HG03457 (cell line): Measurements from ENCODE around the gene GCC2.
"Not testable (repeated sequence)": the region's sequence is repeated elsewhere in the genome, so short reads cannot be mapped to it uniquely, and the experiment has no call there.

ENCODE experiments used
- ATAC-seq: cut with Tn5 transposase; IDR thresholded peaks from one replicate; pipeline ENCODE4 v1.9.1; 2021; ENCODE audit warnings: moderate number of reproducible peaks; ENCODE audit not compliant: unreplicated experiment

GCC2 gene

DNA sequence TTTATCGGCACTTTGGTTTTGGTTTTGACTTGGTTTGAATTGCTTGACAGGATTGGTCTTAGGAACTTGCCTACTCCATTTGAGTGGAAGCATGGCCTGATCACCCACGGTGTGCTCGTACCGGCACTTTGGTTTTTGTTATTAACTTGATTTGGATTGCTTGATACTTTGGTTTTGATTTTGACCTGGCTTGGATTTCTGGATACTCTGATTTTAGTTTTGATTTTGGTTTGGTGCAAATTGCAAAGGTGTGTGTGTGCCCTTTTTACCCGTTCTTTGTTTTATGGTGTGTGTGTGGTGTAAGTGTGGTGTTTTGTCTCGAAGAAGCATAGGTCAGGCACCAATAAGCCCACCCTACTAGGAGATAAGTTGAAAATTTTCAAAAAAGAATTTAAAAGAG, 75.7 kb downstream of the GCC2 start:
- ATAC-seq = not testable (repeated sequence)

DNA sequence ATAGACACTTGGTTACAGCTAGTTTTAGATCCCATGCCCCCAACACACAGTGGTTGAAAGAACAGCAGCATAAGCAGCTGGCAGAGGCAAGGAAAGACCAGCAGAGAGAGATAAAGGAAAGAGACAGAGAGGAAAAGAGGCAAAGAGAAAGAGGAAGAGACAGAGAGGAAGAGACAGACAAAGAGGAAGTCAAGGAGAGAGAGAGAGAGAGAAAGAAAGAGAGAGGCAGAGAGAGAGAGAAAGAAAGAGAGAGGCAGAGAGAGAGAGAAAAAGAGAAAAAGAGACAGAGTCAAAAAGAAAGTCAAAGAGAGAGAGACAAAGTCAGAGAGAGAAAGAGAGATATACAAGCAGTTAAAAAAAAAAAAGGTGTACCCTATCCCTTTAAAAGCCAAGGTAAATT, 76.3 kb downstream of the GCC2 start:
- not testable (repeated sequence) for ATAC-seq

DNA sequence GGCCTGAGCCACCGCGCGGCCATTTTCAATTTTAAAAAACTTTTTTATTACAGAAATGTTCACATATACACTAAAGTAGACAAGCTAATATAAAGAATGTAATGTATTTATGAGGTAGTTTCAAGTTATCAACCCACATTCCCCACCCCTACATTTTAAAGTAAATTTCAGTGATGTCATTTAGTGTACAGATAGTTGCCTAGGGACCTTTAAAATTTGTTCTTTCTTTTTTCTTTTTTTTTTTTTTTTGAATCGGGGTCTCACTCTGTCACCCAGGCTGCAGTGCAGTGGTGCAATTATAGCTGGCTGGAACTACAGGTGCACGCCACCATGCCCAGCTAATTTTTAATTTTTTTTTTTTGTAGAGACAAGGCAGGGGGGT, 82.7 kb downstream of the GCC2 start:
- ATAC-seq = no peak

DNA sequence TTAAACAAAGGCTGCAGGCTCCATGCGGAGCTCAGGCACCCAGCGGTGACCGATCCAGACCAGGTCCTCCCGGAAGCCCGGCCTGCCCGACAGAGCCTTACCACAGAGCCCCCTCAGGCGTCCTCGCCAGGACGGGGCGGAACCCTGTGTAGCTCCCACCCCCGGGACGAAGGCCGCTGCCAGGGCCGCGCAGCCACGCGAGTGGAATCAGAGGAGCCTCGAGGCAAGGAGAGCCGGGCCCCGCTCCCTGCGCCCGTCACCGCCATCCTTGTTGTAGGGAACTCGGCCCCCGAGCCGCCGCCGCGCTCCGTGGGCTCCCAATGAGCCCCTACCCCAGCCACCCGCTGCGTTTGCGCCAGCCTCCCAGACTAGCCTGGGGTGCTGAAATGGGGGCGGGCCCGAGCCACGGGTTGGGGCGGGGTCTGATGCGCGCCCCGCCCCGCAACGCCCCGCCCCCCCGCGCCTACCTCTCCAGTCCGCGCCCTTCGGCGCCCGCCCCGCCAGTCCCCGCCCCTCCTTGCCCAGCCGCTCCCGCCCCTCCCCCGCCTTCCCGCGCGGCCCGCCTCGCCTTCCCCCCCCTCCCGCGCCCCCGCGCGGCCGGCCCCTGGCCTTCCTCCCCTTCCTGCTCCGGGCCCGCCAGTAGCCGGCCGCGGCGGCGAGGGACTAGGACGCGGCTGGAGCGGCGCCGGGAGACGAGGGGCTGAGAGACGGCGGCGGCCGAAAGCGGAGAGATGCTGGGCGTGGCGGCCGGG, 85.0 kb downstream of the GCC2 start, which contains the start of gene LIMS1:
LIMS1 (plus strand) TSS at position 639 of the 752 bp plus-strand sequence; CDS start at position 732, 93 bp downstream.
- ATAC-seq = peak; percentile 85

DNA sequence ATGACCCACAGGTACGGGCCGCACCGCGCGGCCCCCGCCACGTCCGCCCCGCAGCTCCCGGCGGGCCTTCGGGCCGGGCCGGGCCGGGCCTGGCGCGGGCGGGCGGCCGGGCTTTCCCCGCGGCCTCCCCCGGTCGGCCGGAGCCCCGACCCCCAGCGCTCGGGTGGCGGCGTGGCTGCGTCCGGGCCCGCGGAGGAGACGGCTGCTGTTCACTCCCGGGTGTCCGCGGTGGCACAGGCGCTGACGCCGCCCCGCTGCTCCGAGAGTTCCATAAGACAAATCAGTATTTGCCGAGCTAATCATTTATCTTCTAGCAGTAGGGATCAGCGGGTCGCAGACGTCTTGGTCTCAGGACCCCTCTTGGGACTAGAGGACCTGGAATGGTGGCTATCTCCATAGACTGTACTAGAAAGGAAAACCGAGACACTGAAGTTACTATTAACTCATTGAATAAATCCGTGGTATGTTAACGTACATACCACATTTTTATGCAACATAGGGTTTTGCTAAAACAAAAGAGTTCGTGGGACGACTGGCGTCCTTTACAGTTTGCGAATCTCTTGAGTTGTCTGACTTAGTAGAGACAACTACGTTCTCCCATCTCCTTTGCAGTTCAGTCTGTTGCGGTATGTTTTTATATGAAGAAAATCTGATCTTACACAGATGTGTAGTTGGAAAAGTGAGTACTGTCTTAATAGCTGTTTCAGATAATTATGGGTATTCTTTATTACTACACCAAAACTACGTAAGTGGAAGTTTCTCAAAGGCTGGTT, 85.8 kb downstream of the GCC2 start:
- ATAC-seq = peak; percentile 24

DNA sequence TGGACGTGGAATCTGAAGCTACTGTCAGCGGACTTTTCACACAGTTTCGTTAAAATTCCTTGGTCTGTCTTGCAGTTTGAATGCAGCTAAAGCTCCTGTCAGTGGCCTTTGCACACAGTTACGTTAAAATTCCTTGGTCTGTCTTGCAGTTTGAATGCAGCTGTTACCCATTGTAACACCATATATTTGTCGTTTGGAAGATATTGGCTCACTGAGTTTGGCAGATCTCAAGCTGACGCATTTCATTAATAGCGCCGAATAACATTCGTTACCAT, 86.3 kb downstream of the GCC2 start:
- no peak for ATAC-seq

DNA sequence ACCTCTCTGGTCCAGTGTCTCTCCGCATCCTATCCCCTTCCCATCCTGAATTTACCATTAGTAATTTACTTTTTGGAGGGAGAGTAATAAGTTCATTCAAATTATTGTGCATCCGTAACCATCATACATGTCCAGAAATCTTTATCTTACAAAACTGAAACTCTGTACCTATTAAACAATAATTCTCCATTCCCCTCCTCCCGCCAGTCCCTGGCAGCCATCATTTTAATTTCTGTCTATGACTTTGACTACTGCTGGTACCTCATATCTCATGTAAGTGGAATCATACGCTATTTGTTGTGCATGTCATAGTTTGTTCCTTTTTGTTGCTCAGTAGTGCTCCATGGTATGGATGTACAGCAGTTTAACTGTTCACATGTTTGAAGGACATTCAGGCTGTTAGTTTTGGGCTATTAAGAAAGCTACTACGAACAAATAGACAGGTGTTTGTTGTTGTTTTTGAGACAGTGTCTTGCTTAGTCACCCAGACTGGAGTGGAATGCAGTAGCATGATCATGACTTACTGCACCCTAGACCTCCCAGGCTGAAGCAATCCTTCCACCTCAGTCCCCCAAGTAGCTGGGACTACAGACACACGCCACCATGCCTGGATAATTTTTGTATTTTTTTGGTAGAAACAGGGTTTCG, 87.3 kb downstream of the GCC2 start:
- ATAC-seq = no peak

DNA sequence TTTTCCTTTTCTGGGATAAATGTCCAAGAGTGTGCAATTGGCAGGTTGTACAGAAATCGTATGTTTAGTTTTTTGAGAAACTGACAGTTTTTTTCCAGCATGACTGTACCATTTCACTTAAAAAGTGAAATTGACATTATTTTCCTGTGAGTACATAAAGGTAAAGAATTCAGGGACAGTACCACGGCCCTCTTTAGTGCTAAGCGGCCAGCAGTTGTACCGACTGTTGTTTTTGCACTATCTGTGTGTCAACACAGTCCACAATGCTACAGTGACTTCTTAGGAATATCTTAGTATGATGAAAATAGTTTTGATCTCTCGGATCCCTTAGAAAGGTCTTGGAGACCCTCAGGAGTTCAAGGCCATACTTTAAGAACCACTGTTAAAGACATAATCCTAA, 87.9 kb downstream of the GCC2 start:
- ATAC-seq = no peak

DNA sequence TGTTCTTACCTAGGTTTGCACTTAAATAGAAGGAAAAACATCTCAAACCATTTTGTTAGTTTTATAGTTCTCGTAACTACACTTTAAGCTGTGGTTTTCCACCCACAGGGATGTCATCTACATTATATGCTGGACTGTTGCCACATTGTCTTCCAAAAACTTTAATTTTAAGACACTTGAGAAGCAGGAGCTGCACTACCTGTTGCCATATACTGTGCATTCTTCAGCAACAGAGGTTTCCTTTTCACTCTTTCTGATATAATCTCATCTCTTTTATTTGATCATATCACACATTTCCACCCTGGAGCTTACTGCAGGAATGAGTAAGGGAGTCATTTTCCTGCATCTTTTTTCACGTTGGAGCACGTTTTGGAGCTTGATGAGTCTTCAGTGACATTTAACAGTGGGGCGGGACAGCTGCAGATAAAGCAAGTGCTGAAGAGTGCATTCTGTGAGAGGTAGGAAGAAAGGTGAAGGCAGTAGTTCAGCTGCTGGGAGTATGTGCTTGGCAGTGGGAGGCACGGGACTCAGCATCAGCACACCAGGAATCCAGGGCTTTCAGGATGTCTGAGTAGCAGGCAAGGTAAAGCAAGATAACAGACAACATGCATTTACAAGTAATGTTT, 89.1 kb downstream of the GCC2 start:
- no peak for ATAC-seq

DNA sequence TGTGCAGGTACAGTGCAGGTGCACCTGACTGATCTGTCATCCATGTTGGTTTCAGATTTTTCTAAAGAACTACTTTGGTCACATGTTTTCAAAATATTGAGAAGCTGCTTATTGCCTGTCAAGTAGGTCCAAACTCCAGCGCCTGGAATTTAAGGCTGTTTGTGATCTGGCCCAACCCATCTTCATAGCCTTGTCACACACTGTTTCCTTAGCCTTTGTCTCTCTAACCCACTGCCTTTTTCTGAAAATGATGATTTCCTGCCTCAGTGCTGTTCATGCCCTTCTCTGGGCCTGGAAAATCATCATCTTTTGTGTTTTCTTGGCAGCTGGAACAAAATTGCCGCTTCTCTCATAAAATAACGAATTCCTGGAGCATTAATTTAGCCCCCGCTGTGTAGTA, 92.4 kb downstream of the GCC2 start:
- no peak for ATAC-seq

DNA sequence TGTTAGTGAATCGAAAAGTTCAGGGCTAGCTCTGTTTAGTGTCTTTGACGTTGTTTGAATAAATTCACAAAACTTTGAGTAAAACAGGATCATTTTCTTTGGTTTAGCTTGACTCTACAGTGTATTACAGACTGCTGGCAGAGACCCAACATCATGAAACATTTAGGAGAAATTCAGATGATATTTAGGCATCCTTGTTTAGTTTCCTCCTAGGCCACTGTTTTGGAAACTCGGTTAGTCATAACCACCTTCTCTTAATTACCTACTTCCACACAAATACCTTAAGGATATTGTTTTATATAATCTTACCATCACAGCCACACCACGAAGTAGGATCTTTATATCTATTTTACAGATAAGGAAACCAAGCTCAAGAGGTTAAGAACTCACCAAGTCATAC, 93.1 kb downstream of the GCC2 start:
- no peak for ATAC-seq

DNA sequence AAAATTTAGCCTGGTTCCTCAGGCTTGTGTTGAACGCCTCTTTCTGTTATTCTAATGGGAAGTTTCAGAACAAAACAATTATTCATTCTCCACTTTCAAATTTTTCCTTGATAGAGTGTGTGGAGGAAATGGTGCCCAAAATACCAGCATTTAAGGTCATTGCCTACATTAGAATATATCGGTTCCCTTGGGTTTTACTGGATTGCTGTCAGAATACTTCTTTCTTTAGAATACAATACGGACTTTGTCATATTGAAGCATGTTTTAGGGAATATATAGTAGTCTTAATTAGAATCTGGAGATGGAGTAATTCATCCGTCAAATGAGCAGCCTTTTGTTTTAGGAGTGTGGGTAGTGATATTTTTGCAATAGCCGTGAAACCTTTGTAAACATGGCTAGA, 98.6 kb downstream of the GCC2 start:
- ATAC-seq = no peak

DNA sequence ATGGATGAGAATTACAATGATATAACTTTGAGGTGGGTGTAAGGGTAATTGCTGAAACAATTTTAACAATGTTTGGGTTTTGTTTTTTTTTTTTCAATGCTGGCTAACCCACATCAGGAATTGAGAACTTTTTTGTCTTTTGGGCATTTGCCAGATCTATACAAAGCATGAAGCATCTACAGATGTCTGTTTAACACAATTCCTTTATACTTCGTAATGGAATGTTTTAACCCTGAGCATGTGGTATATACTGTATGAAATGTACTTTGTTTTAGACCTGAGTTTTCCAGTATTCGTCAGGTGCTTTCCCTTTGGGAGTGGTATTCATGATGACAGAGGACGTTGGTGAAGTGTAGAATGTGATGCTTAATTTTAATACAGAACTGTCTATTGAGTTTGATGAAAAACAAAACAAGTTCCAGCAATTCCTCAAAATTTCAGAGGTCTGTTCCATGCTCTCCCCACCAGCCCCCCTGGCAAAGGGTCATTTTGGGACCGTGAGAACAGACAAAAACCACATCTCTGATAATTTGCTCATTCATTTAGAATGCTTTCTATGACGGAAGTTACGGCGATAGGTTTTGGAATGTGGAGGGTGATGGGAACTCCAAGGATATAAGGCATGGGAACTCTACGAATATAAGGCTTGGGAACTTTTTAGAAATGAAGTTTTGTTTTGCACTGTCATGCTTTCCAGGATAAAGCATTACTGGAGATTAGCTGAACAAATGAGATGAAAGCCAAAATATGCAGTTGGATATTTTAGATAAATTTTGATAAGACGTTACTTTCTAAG, 99.4 kb downstream of the GCC2 start:
- no peak for ATAC-seq

DNA sequence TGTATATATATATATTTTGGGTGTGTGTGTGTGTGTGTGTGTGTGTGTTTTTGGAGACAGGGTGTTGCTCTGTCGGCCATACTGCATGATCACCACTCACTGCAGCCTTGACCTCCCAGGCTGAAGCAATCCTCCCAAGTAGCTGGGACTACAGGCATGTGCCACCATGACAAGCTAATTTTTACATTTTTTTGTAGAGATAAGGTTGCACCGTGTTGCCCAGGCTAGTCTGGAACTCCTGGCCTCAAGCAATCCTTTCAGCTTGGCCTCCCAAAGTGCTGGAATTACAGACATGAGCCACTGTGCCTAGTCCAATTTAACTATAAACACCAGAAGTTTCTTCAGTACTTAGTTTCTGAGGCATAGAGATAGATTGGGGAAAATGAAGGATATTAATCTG, 103.6 kb downstream of the GCC2 start:
- ATAC-seq = no peak

DNA sequence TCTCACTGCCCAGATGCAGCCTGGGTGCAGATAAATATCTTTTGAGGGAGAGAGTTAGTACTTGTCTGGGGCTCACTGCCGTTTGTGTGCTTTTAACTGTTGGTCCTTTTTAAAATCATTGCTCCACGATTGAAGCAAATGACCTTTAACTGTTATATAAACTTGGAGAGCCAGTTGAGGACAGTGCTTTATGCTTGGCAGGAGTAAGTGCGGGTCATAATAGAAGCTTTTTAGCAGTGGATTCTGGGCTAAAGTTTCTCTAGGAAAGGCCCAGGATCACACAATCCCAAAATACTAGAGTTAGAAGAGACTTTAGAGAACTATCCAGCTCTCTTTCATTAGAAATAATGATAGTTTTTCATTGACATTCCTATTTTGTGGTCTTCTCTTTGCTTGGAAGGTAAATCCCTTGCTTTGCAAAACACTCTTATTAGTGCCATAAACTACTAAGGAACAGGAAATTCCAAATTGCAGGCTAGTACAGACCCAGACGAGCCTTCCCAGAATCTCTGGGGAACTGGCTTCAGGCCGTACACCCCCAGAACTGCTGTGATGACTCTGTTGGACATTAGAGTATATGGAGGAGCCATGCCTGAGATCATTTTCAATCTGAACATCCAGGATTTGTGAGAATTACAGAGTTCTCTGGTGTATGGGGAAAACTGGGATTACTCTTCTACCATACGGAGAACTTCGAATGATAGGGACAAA, 104.4 kb downstream of the GCC2 start:
- ATAC-seq = no peak

DNA sequence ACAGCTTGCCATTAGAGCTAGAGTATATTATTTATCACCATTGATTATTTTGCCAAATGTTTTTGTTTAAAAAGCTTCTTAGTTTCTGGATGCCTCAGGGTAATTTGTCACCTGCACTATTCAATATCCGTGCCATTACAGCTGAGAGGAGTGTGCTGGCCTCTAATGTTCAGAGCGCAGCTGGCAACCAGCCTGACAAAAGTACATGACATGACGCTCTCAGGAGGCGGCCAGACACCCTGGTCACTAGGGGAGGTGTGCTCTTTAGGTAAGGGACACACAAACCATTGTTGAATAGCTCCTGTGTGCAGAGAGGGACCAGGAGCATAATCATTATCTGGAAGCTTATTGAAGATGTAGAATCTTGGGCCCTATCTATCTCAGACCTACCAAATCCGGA, 105.5 kb downstream of the GCC2 start:
- no peak for ATAC-seq

DNA sequence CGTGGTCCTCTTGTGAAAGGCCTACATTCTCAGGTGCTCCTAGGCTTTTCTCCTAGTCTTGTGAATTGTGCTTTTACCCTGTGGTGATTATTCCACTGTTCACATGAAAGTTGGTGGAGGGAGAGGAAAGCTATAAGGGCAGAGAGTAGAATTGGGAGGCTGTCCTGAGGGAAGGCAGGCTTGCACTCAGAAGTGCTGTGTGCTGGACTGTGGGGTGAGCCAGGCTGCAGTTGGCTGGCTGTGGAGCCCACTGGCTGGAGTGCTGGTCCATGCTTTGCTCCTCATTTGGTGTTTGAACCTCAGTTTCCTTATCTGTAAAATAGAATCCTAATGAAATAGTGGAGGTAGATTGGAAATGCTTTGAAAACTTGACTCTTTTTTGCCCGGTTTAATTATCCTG, 106.6 kb downstream of the GCC2 start:
- ATAC-seq = no peak

DNA sequence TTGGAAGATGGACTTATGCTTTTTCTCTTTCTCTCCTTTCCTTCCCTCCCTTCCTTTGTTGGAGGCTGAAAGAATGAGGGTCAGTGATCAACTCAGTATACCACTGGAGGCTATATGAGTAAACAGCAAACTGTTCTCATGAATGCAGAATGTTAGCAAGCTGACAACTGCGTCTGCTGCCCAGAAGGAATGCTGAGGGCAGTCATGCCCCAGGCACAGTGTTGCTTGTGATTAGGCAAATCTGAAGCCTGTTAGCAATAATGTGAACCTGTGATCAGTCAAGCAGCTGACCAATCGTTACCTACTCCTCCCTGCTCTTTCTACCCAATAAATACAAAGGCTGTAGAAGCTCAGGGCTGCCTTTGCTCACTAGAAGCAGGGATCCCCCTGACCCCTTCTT, 107.6 kb downstream of the GCC2 start:
- not testable (repeated sequence) for ATAC-seq
